Activated CD4-positive, CD25-positive, alpha-beta regulatory T cell treated with anti-CD3 and anti-CD28 coated beads, Interleukin-2, amount 50 U/mL, for 24 hours (primary cell): ENCODE results near the gene TMEM163.
A peak's percentile ranks its signal among the peaks of the same experiment; 100 is the strongest.
"Not testable (repeated sequence)": the region's sequence is repeated elsewhere in the genome, so short reads cannot be mapped to it uniquely, and the experiment has no call there.

Source experiments
- ATAC-seq, 2 donors: fragments of 150-1000 bp; cut with Tn5 transposase; one replicate each; pipeline ENCODE4 v1.10.0; 2021; ENCODE audit warnings: mild to moderate bottlenecking in 1 of 2, moderate library complexity in 1 of 2

The TMEM163 gene

DNA sequence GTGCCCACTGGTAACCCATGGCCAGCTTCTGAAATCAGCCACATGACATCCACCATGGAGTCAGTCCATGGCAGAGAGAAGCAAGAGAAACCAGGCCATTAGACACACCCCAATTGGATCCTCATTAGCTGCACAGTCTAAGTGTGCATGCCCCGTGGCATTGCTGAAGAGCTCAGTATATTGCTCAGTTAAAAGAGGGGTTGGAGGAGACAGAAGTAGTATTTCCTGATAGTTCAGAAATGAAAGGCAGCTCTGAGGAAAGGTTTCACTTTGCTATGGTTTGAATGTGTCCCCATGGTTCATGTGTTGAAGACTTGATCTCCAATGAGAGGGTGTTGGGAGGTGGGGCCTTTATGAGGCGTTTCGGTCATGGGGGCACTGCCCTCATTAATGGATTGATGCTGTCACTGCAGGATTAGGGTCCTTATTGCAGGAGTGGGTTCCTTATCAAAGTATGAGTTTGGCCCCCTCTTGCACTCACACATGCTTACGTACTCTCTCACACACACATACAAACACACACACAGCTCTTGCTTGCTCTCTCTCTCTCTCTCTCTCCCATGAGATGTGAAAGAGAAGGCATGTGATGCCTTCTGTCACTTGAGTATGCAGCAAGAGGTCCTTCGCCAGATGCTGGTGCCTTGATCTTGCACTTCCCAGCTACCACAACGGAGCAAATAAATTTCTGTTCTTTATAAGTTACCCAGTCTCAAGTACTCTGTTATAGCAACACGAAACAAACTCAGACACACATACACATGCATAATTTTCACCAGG is 58.0 kb downstream of the TMEM163 start:
- ATAC-seq: peak in 1 of 2 donors; percentile 13

GRCh38 chr2:134659724-134660123 is 59.1 kb downstream of the TMEM163 start:
- no peak for ATAC-seq

- no peak for ATAC-seq
Measured at GRCh38 chr2:134657650-134658250, 61.0 kb downstream of the TMEM163 start.

DNA sequence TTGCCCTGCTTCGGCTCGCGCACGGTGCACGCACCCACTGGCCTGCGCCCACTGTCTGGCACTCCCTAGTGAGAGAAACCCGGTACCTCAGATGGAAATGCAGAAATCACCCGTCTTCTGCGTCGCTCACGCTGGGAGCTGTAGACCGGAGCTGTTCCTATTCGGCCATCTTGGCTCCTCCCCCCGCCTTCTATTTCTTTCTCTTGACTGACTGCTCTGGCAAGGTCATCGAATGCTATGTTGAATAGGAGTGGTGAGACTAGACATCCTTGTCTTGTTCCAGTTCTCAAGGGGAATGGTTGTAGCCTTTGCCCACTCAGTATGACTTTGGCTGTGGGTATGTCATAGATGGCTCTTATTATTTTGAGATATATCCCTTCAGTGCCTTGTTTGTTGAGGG is 62.4 kb downstream of the TMEM163 start:
- ATAC-seq: not testable (repeated sequence)

DNA sequence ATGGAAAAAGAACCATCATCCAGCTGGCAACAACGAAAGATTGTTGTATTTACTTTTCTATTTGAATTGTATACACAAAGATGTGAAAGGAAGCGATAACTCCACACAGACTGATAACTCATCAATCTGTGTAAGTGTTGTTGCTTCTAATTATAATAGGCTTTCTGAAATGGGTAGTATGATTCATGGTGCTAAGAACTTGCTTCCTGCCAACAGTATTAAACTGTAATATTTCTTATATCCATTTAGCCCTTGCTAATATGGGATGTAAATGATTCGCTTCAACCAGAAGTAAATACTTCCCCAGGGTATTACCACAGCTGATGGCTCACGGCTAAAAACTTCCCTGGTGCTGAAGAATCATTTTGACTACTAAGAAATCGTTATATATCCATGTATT is 70.2 kb downstream of the TMEM163 start:
- ATAC-seq: no peak

GRCh38 chr2:134647607-134648256 is 71.1 kb downstream of the TMEM163 start:
- ATAC-seq: no peak

DNA sequence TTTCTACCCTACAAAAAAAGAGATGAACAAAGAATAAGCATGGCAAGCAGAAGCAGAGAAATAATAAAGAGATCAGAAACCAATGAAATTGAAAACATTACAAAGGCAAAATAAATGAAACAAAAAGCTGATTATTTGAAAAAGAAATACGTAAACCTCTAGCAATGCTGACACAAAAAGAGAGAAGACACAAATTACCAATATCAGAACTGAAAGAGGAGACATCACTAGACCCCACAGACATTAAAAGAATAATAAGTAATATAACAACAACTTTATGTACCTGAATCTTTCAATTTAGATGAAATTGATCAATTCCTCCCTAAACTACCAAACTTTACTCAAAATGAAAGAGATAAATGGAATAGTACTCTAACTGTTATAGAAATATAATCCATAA is 75.9 kb downstream of the TMEM163 start:
- no peak for ATAC-seq

- no peak for ATAC-seq
Measured at GRCh38 chr2:134640494-134640893, 78.3 kb downstream of the TMEM163 start.

- no peak for ATAC-seq
Measured at GRCh38 chr2:134639265-134639664, 79.5 kb downstream of the TMEM163 start.

- no peak for ATAC-seq
Measured at GRCh38 chr2:134636714-134637113, 82.1 kb downstream of the TMEM163 start.

- no peak for ATAC-seq
Measured at GRCh38 chr2:134634054-134634753, 84.6 kb downstream of the TMEM163 start.

- no peak for ATAC-seq
Measured at GRCh38 chr2:134630504-134631159, 88.2 kb downstream of the TMEM163 start.

GRCh38 chr2:134628453-134628852 is 90.3 kb downstream of the TMEM163 start:
- ATAC-seq: no peak

DNA sequence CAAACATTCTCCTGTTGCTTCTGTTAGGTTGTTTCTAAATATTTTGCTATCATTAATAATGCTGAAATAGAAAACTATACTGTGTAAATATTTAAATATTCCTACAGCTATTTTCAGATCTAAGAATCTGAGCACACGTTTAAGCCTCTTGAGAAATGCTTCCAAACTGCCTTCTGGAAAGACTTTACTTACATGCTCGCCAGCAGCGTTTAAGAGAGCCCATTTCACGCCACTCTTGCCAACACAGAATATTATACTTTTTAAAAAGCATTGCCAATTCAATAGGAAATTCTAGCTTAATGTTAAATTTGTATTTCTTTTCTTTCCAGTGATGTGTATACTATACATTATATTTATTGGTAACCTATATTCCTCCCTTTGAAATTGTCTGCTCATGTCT is 92.0 kb downstream of the TMEM163 start:
- ATAC-seq: no peak

DNA sequence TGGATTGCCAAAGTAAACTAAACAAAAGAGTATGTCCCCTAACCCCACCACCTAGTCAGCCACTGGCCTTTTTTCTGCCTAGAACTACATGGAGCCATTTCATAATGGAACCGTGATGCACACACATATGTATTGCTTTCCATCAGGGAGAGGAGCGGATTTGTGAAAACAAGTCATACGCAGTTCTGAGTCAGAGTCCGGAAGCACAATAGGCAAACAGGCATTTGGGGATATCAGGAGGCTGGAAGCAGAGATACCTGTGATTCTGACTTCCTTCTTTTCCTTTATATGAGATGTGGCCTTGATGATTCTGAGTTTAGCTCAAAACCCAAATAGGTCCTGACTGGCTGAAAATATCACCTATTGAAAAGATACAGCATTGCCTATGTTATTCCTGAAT is 93.5 kb downstream of the TMEM163 start:
- ATAC-seq: no peak

GRCh38 chr2:134623796-134624195 is 95.0 kb downstream of the TMEM163 start:
- peak; percentile 32 to 62 for ATAC-seq

DNA sequence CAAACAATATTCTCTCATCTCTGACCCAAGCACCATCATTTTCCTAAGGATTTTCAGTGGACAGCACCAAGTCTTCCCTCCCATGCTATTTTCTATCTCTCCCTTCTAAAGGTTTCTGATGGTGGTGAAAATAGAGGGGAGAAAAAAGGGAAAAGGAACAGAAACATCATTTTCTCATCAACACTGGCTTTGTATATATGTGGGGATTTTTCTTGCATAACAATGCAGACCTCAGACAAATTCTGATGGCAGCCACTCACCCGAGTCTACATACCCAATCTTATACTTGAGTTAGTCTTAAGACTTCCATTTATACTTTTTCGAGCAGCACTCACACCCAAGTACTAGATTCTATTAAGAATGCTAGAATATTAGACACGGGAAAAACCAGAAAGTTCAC is 95.8 kb downstream of the TMEM163 start:
- no peak for ATAC-seq

DNA sequence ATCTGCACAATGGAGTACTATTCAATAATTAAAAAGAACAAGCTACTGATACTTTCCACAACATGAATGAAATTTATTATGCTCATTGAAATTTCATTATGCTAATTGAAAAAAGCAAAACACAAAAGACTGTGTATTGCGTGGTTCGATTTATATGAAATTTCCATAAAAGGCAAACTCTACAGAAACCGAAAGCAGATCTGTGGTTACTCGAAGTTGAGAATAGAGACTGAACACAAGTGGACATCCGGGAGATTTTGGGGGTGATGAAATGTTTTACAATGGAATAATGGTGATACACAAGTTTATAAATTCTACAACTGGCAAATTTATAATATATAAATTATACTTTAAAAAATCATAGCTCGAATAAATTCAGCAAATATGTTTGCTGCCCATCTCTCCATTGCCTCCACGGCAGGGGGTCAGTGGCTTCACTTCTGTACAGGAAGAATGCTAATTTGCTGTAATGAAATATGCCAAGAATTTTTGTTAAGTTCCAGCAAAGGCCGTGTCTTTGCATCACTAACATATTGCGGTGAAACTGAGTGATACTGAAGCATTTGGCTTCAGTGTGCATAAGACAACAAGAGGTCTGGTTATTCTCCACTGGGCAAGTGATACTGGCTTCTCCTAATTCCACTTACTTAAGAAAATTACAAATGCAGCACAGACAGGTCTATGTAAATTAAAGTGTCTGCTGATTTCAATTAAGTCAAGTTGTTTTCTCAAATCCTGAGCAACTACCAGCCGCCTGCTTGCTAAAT is 96.7 kb downstream of the TMEM163 start:
- ATAC-seq: no peak

DNA sequence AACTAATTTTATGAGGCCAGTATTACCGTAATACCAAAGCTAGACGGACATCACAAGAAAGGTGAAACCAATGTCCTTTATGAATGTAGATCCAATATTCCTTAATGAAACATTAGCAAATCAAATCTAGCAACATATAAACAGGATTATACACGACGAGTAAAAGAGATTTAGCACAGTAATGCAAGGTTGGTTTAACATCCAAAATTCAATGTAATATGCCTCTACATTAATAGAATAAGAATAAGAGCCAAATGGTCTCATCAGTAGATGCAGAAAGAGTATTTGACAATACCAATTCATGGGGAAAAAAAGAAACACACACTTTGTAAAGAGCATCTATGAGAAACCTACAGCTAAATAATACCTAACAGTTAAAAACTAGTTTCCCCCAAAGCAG is 99.5 kb downstream of the TMEM163 start:
- ATAC-seq: no peak

DNA sequence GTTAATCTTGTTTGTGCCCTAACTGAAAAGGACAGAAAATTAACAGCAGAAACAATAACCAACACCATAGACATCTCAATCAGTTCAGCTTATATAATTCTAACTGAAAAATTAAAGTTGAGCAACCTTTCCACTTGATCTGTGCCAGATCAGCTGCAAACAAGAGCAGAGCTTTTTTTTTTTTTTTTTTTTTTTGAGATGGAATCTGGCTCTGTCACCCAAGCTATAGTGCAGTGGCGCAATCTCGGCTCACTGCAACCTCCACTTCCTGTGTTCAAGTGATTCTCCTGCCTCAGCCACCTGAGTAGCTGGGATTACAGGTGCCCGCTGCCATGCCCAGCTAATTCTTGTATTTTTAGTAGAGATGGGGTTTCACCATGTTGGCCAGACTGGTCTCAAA is 103.3 kb downstream of the TMEM163 start:
- ATAC-seq: not testable (repeated sequence)

DNA sequence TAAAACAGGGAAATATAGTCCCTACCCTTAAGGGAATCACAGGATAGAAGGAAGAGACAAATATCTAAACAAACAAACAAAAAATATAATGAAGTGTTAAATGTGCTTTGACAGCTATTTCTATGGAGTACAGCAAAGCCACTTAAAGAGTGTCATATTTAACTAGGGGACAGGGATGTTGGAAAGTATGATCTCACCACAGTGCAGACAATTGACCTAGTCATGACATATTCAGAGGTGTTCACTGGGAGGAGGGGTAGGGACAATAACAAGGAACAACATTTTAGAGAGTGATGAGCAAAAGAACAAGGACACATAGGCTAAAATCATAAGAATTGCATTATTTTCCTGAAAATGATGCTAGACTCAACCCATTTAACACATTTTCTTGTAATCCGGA is 107.5 kb downstream of the TMEM163 start:
- ATAC-seq: no peak

DNA sequence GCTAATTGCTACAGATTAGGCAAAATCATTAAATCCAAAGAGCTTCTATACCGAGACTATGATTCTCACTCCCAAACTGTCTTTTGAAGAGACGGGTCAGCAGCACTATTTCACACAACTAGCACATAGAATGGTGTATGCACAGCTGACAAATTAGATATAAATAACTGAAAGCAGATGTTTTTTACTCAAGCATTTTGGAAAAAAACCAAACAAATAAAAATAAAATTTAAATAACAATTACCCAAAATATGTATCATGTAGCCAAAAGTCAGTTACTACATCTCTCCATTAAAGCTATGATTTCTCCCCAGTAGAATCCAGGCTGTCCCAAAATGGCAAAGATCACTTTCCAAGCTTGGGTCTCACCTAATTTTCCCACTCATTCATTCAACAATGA is 107.9 kb downstream of the TMEM163 start:
- no peak for ATAC-seq
